SK-N-SH (cell line): ENCODE results near the gene RASA3. TPM values are rescaled to one million over a fixed set of nuclear protein-coding genes. Genes with fewer than 3 reads are reported as not detected.

Experiments
- CTCF ChIA-PET: fragments of 300-600, 350-600 bp; formaldehyde crosslinking; extraction: SDS; loops from one replicate; lab custom pipeline; 2021; lab: Yijun Ruan, JAX
- POLR2A ChIA-PET: fragments of 350-600 bp; sonication (Branson Sonifier 250); formaldehyde crosslinking; extraction: SDS; loops from one replicate; lab custom pipeline; 2020; ENCODE audit warnings: antibody characterized with exemption, inconsistent platforms; lab: Yijun Ruan, JAX
- DNase-seq: peaks from one replicate; pipeline ENCODE4 v3.0.0; 2012
- H2AFZ ChIP-seq: fragments of 200-600 bp; sonication (generic); 2 replicates; pipeline ENCODE4 v1.8.1; 2016; ENCODE audit warnings: antibody characterized with exemption, mild to moderate bottlenecking, low read depth
- H3F3A ChIP-seq: fragments of 200-600 bp; sonication (generic); replicated peaks from 2 replicates; pipeline ENCODE3; 2016; ENCODE audit warnings: antibody characterized with exemption, mild to moderate bottlenecking; ENCODE audit not compliant: insufficient read depth
- H3K27ac ChIP-seq, 2 experiments: fragments of 200-500 bp in 1 of 2; fragments of 200-600 bp in 1 of 2; sonication (Bioruptor generic) in 1 of 2; sonication (generic), shearing (Covaris generic) in 1 of 2; 2 replicates each; pipeline versions ENCODE4 v1.5.1 to v1.6.1; 2014 to 2016; ENCODE audit warnings: low read depth in 2 of 2, inconsistent platforms in 1 of 2, low read length in 1 of 2, mild to moderate bottlenecking in 1 of 2, mixed read lengths in 1 of 2
- H3K27me3 ChIP-seq: fragments of 200-600 bp; sonication (generic), shearing (Covaris generic); 2 replicates; pipeline ENCODE4 v1.6.1; 2016; ENCODE audit warnings: mixed run types; ENCODE audit not compliant: insufficient read depth
- H3K36me3 ChIP-seq, 2 experiments: fragments of 200-500 bp in 1 of 2; fragments of 200-600 bp in 1 of 2; sonication (Bioruptor generic) in 1 of 2; sonication (generic) in 1 of 2; replicated peaks in 1 of 2; 2 replicates each; pipeline versions ENCODE3 to v1.5.1; 2014 to 2016; ENCODE audit warnings: low read length in 1 of 2, mild to moderate bottlenecking in 1 of 2; ENCODE audit not compliant: insufficient read depth in 2 of 2, control insufficient read depth in 1 of 2
- H3K4me1 ChIP-seq, 2 experiments: fragments of 200-500 bp in 1 of 2; fragments of 200-600 bp in 1 of 2; sonication (Bioruptor generic) in 1 of 2; sonication (generic), shearing (Covaris generic) in 1 of 2; 2 replicates each; pipeline versions ENCODE4 v1.5.1 to v1.6.1; 2014 to 2016; ENCODE audit warnings: low read depth in 1 of 2, low read length in 1 of 2, mixed run types in 1 of 2; ENCODE audit not compliant: insufficient read depth in 2 of 2, control insufficient read depth in 1 of 2
- H3K4me2 ChIP-seq: fragments of 200-600 bp; sonication (generic), shearing (Covaris generic); 2 replicates; pipeline ENCODE4 v1.6.1; 2017; ENCODE audit warnings: mixed run types
- H3K4me3 ChIP-seq, 2 experiments: fragments of 200-500 bp in 1 of 2; fragments of 200-600 bp in 1 of 2; sonication (Bioruptor generic) in 1 of 2; sonication (generic), shearing (Covaris generic) in 1 of 2; 2 replicates each; pipeline versions ENCODE4 v1.5.1 to v1.8.1; 2014 to 2016; ENCODE audit warnings: low read depth in 2 of 2, inconsistent platforms in 1 of 2, low read length in 1 of 2, mild to moderate bottlenecking in 1 of 2, mixed read lengths in 1 of 2, moderate library complexity in 1 of 2
- H3K79me2 ChIP-seq: fragments of 200-600 bp; sonication (generic); 2 replicates; pipeline ENCODE4 v1.8.1; 2017; ENCODE audit warnings: mild to moderate bottlenecking; ENCODE audit not compliant: insufficient read depth
- H3K9ac ChIP-seq: fragments of 200-600 bp; sonication (generic); 2 replicates; pipeline ENCODE4 v1.6.1; 2017; ENCODE audit warnings: mixed run types
- H3K9me2 ChIP-seq: fragments of 200-600 bp; sonication (generic); 2 replicates; pipeline ENCODE4 v1.6.1; 2017; ENCODE audit warnings: mixed run types
- H3K9me3 ChIP-seq: fragments of 200-600 bp; sonication (generic); 2 replicates; pipeline ENCODE4 v1.6.1; 2017; ENCODE audit warnings: mixed run types, mild to moderate bottlenecking, moderate library complexity
- H4K20me1 ChIP-seq: fragments of 200-600 bp; sonication (generic); 2 replicates; pipeline ENCODE4 v1.6.1; 2017; ENCODE audit warnings: mild to moderate bottlenecking, mixed run types; ENCODE audit not compliant: insufficient read depth
- EZH2phosphoT487 ChIP-seq: fragments of 200-600 bp; sonication (generic); IDR thresholded peaks from 2 replicates; pipeline ENCODE4 v1.6.1; 2017; ENCODE audit warnings: low read depth, mixed run types, mild to moderate bottlenecking, antibody characterized with exemption, moderate library complexity, borderline replicate concordance
- FOXM1 ChIP-seq: IDR thresholded peaks from 2 replicates; pipeline ENCODE4 v1.4.0; 2012; ENCODE audit warnings: low read depth, mild to moderate bottlenecking
- POLR2AphosphoS5 ChIP-seq: IDR thresholded peaks from 2 replicates; pipeline ENCODE4 v1.6.1; 2012; ENCODE audit warnings: low read depth, low read length
- RCOR1 ChIP-seq: fragments of 150-350 bp; IDR thresholded peaks from 2 replicates; pipeline ENCODE4 v1.6.1; 2017; ENCODE audit warnings: antibody characterized with exemption, low read length
- RXRA ChIP-seq: IDR thresholded peaks from 2 replicates; pipeline ENCODE4 v1.4.0; 2012; ENCODE audit warnings: low read depth, mild to moderate bottlenecking, borderline replicate concordance
- TAF1 ChIP-seq: IDR thresholded peaks from 2 replicates; pipeline ENCODE4 v1.6.1; 2012; ENCODE audit warnings: low read depth, mild to moderate bottlenecking, low read length, moderate library complexity, borderline replicate concordance
- TCF12 ChIP-seq: IDR thresholded peaks from 2 replicates; pipeline ENCODE4 v1.4.0; 2012
- WGBS: methylation state at CpG from one replicate; pipeline ENCODE4 v1.1.6; 2017; ENCODE audit warnings: low lambda C conversion rate; 5-methylcytosine and 5-hydroxymethylcytosine counted together
- polyA plus RNA-seq, 3 experiments: library from polyadenylated mRNA; depleted of rRNA; stranded (reverse); fragments of >200 nt; gene quantifications; 2 replicates each; pipeline ENCODE4 v1.2.3, GENCODE V29; 2012
- TF ChIP-seq, protein P1 (sequence below): IDR thresholded peaks from 2 replicates; pipeline ENCODE4 v1.6.1; 2012; ENCODE audit warnings: mild to moderate bottlenecking, low read depth, low read length, moderate library complexity
- TF ChIP-seq, protein P2 (sequence below): fragments of 150-350 bp; IDR thresholded peaks from 2 replicates; pipeline ENCODE4 v1.6.1; 2016; ENCODE audit warnings: mild to moderate bottlenecking, low read depth, low read length
- TF ChIP-seq, protein P3 (sequence below): IDR thresholded peaks from 2 replicates; pipeline ENCODE4; 2012
- TF ChIP-seq, protein P4 (sequence below): fragments of 200-600 bp; sonication (generic); IDR thresholded peaks from 2 replicates; pipeline ENCODE4 v1.6.1; 2017; ENCODE audit warnings: antibody characterized with exemption, mild to moderate bottlenecking, moderate library complexity

Gene RASA3
- polyA plus RNA-seq, 1 of the 3 experiments (the other 2 are of a cell fraction) = 25.1 TPM

DNA sequence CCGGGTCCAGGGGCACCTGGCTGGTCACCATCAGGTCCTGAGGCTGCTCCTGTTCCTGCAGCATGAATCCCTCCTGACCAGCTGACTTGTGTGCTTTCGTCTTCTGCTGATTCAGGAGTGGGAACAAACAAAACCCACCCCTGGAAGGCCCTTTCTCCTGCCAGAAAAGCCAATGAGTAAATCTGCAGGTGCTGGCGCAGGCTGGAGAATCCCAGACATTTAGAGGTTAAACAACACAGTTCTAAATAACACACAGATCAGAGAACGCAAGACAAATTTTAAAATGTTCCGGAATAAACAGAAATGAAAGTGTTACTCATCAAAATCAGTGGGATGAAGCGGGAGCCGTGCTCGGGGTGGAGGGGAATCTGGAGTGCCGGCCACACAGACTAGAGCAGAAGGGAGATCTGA lies 97.9 kb downstream of the RASA3 start (continued):
- TF ChIP-seq, protein P1, sequence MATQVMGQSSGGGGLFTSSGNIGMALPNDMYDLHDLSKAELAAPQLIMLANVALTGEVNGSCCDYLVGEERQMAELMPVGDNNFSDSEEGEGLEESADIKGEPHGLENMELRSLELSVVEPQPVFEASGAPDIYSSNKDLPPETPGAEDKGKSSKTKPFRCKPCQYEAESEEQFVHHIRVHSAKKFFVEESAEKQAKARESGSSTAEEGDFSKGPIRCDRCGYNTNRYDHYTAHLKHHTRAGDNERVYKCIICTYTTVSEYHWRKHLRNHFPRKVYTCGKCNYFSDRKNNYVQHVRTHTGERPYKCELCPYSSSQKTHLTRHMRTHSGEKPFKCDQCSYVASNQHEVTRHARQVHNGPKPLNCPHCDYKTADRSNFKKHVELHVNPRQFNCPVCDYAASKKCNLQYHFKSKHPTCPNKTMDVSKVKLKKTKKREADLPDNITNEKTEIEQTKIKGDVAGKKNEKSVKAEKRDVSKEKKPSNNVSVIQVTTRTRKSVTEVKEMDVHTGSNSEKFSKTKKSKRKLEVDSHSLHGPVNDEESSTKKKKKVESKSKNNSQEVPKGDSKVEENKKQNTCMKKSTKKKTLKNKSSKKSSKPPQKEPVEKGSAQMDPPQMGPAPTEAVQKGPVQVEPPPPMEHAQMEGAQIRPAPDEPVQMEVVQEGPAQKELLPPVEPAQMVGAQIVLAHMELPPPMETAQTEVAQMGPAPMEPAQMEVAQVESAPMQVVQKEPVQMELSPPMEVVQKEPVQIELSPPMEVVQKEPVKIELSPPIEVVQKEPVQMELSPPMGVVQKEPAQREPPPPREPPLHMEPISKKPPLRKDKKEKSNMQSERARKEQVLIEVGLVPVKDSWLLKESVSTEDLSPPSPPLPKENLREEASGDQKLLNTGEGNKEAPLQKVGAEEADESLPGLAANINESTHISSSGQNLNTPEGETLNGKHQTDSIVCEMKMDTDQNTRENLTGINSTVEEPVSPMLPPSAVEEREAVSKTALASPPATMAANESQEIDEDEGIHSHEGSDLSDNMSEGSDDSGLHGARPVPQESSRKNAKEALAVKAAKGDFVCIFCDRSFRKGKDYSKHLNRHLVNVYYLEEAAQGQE = no peak
- TF ChIP-seq RCOR1 (no peak), RXRA (no peak), TAF1 (no peak), FOXM1 (no peak), POLR2AphosphoS5 (no peak), EZH2phosphoT487 (no peak)
- TF ChIP-seq, protein P2, sequence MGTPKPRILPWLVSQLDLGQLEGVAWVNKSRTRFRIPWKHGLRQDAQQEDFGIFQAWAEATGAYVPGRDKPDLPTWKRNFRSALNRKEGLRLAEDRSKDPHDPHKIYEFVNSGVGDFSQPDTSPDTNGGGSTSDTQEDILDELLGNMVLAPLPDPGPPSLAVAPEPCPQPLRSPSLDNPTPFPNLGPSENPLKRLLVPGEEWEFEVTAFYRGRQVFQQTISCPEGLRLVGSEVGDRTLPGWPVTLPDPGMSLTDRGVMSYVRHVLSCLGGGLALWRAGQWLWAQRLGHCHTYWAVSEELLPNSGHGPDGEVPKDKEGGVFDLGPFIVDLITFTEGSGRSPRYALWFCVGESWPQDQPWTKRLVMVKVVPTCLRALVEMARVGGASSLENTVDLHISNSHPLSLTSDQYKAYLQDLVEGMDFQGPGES = no peak
- TF ChIP-seq, protein P3, sequence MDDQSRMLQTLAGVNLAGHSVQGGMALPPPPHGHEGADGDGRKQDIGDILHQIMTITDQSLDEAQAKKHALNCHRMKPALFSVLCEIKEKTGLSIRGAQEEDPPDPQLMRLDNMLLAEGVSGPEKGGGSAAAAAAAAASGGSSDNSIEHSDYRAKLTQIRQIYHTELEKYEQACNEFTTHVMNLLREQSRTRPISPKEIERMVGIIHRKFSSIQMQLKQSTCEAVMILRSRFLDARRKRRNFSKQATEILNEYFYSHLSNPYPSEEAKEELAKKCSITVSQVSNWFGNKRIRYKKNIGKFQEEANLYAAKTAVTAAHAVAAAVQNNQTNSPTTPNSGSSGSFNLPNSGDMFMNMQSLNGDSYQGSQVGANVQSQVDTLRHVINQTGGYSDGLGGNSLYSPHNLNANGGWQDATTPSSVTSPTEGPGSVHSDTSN = no peak

DNA sequence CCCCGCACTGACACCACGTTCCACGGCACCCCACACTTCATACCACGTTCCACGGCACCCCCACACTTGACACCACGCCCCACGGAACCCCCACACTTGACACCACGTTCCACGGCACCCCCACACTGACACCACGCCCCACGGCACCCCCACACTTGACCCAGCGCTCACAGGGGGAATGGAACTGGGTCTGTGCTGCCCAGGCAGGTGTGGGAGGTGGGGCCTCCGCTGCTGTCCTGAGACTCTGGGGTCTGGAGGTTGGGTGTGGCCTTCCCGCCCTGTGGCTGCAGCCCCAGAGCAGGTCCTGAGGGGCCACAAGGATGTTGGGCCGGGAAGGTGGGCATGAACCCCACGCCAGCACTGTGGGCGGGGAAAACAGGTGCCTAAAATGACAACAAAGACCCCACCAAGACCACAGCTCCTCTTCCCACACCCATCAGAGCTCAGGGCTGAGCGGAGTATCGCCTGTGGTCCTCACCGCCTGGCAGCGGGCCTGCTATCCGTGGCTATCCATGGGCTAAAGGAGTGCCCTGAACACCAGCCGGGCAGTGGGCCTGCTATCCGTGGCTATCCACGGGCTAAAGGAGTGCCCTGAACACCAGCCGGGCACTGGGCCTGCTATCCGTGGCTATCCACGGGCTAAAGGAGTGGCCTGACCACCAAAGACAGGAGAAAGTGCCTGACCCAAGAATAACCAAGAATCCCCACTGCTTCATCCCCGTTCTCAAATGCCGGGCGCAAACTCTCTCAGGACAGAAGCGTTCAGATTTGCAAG lies 98.7 kb downstream of the RASA3 start:
- no peaks in the 10 kb centered on the region for H3K27me3 ChIP-seq
- no peak overlapping the region for H3K4me3 ChIP-seq
- H3K4me2 ChIP-seq = no peak overlapping the region
- TF ChIP-seq, protein P4, sequence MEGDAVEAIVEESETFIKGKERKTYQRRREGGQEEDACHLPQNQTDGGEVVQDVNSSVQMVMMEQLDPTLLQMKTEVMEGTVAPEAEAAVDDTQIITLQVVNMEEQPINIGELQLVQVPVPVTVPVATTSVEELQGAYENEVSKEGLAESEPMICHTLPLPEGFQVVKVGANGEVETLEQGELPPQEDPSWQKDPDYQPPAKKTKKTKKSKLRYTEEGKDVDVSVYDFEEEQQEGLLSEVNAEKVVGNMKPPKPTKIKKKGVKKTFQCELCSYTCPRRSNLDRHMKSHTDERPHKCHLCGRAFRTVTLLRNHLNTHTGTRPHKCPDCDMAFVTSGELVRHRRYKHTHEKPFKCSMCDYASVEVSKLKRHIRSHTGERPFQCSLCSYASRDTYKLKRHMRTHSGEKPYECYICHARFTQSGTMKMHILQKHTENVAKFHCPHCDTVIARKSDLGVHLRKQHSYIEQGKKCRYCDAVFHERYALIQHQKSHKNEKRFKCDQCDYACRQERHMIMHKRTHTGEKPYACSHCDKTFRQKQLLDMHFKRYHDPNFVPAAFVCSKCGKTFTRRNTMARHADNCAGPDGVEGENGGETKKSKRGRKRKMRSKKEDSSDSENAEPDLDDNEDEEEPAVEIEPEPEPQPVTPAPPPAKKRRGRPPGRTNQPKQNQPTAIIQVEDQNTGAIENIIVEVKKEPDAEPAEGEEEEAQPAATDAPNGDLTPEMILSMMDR = no peak
- TF ChIP-seq TCF12 = no peak
- TF ChIP-seq, all 33 proteins: peak for 0
- Histone ChIP-seq H3K9me2 (no peaks in the 10 kb centered on the region), H3K36me3 (peaks cover 3 to 7% of the 10 kb centered on the region in 2 experiments), H3K79me2 (peaks cover 67% of the 10 kb centered on the region), H4K20me1 (peaks cover 40% of the 10 kb centered on the region), H3K9ac (no peak overlapping the region), H3K9me3 (no peaks in the 10 kb centered on the region), H3F3A (peaks cover 5% of the 10 kb centered on the region), H2AFZ (no peak overlapping the region), H3K27ac (no peak overlapping the region), H3K4me1 (peaks cover 0 to 3% of the 10 kb centered on the region in 2 experiments; a peak in 2 of 4 replicates)
- 97% methylated on average over 23 of the region's 32 CpGs for WGBS
- DNase-seq = no peak
- CTCF ChIA-PET = no interaction called here
- POLR2A ChIA-PET = no interaction called here
